ENCODE data around the gene TXNDC12.
"Not testable (repeated sequence)": the region's sequence is repeated elsewhere in the genome, so short reads cannot be mapped to it uniquely, and the experiment has no call there.

TXNDC12 gene

DNA sequence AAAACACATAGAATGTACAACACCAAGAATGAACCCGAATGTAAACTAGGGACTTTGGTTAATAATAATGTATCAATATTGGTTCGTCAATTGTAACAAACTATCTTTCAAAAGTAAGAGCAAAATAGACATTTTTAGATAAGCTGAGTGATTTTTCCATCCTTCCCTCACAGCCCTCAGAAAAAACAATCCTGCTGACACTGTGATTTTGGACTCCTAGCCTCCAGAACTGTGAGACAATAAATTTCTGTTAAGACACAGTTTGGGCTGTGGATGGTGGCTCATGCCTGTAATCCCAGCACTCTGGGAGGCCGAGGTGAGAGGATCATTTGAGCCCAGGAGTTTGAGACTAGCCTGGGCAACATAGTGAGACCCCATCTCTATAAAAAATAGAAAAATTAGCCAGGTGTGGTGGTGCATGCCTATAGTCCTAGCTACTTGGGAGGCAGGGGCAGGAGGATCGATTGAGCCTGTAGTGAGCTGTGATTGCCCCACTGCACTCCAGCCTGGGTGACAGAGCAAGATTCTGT lies 9.3 kb downstream of the TXNDC12 start:
- not testable (repeated sequence) for FAIRE-seq

DNA sequence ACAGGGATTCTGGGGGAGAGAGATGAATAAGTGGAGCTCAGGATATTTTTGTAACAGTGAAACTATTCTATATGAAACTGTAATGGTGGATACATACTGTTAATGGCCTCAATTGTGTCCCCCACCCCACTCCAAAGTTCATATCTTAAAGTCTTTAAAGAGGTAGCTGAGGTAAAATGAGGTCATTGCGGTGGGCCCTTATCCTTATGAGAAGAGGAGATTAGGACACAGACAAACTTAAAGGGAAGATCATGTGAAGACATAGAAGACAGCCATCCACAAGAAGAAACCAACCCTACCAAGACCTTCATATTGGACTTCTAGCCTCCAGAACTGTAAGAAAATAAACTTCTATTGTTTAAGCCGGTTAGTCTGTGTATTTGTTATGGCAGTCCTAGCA lies 9.8 kb downstream of the TXNDC12 start:
- no peak for FAIRE-seq

DNA sequence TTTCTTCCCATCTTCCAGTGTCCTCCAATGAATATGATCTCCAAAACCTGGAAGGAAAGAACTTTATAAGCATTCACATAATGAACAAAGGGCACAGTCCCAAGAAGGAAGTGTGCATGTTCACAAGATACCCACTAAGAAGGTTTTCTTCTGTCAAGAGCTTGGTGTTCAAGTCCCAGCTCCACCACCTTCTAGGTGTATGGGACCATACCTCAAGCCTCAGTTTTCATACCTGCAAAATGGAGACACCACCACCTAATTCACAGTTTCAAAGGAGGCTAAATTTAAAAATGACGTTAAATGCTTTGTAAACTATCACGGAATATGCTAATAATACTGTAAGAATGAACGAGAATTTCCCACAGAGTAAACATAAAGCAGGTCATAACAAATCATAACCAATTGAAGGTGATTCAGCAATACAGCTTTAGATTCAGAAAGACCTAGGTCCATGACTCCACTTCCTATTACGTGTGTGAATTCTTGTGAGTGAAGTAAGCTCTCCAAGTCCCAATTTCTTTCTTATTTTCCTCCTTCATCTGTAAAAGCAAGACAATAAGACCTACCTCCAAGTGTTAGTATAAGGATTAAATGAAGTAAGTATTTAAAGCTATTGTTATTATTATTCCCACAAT lies 13.3 kb downstream of the TXNDC12 start:
- FAIRE-seq, result no peak

- no peak for FAIRE-seq
Observed at GRCh38 chr1:52037909-52038308, 17.1 kb downstream of the TXNDC12 start.

DNA sequence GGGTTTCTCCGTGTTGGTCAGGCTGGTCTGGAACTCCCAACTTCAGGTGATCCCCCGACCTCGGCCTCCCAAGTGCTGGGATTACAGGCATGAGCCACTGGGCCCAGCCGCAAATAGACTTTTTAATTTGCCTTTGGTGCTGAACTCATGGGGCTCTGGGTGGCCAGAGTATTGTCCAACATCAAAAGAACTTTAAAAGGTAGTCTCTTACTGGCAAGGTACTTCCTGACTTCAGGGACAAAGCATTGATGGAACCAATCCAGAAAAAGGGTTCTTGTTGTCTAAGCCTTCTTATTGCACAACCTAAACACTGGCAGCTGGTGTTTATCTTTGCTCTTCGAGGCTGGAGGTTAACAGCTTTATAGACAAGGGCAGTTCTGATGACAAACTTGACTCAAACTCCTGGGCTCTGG lies 17.6 kb downstream of the TXNDC12 start:
- FAIRE-seq, result no peak

GRCh38 chr1:52034050-52034384 lies 21.0 kb downstream of the TXNDC12 start:
- FAIRE-seq, result no peak

DNA sequence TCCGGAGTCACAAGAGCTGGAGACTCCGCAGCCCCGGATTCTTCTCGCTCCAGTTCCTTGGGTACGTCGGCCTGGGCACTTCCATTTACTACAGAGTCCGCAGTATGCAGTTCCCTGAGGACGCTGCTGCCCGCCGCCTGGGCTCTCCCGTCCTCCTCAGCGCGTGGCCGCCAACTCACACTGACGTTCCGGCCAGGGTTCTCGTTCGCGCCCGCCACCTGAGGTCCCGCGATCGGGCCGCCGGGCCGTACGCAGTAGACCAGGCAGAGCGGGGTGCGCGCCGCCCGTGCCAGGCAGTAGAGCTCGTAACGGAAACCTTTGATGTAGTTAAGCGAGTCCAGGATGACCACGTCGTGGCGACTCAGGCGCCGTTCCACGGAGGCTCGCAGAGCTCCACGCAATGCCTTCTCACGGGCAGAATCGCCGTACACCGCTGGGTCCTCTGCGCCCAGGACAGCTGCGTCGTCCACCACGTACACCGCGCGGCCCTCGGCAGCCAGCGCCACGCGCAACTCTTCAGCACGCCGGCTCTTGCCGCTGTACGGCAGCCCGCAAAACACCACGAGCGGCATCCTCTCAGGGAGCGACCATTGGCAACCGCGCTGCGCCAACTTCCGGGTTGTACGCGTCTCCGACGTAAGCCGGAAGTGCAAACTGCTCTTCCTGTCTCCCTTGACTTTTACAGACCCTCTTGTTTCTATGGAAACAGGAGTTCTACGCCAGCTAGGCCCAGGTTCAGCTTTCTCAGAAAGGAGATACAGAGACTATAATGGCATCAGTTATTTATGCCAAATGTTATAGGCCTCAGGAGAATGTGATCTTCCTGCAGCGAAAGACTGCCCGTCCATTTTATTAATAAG lies 21.6 kb downstream of the TXNDC12 start, which contains the start of gene KTI12:
TSS of gene KTI12 (minus strand) at position 621 of the 860 bp plus-strand sequence. CDS start at position 572, 49 bp downstream.
- peak; percentile 65 for FAIRE-seq

- no peak for FAIRE-seq
Observed at GRCh38 chr1:52032785-52033131, 22.2 kb downstream of the TXNDC12 start.

GRCh38 chr1:52032124-52032784 lies 22.7 kb downstream of the TXNDC12 start:
- FAIRE-seq, result no peak

GRCh38 chr1:52028839-52029238 lies 26.2 kb downstream of the TXNDC12 start:
- not testable (repeated sequence) for FAIRE-seq

- no peak for FAIRE-seq
Observed at GRCh38 chr1:52028328-52028727, 26.7 kb downstream of the TXNDC12 start.

DNA sequence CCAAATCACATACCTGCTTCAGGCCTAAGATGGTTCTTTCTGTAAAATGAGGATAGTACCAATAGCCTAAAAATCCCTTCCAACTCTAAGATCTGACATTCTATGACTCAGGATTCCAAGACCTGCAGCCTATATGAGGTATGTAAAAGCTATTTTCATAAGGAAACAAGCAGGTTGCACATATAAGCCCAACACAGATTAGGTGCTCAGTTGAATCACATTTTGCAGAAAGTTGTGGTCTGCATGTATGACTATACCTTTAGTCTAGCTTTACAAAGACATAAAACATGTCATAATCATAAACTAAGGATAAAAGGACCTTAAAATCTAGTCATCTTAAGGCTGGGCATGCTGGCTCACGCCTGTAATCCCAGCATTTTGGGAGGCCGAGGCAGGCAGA lies 28.7 kb downstream of the TXNDC12 start:
- FAIRE-seq, result no peak

GRCh38 chr1:52022133-52022532 lies 32.9 kb downstream of the TXNDC12 start:
- FAIRE-seq, result no peak

GRCh38 chr1:52008071-52008809 lies 46.8 kb downstream of the TXNDC12 start:
- no peak for FAIRE-seq

GRCh38 chr1:52007215-52008002 lies 47.6 kb downstream of the TXNDC12 start:
- no peak for FAIRE-seq

DNA sequence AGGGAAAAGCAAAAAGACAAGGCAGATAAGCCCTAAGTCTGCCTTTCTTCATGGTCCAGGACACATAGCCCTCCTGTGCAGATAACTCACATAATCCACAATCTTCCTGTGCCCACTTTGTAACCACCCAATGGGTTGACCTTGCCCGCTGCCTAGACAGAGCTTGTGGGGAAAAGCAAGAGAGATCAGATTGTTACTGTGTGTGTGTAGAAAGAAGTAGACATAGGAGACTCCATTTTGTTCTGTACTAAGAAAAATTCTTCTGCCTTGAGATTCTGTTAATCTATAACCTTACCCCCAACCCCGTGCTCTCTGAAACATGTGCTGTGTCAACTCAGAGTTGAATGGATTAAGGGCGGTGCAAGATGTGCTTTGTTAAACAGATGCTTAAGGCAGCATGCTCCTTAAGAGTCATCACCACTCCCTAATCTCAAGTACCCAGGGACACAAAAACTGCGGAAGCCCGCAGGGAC lies 48.9 kb downstream of the TXNDC12 start:
- FAIRE-seq, result not testable (repeated sequence)

- not testable (repeated sequence) for FAIRE-seq
Observed at GRCh38 chr1:52005548-52005947, 49.4 kb downstream of the TXNDC12 start.

DNA sequence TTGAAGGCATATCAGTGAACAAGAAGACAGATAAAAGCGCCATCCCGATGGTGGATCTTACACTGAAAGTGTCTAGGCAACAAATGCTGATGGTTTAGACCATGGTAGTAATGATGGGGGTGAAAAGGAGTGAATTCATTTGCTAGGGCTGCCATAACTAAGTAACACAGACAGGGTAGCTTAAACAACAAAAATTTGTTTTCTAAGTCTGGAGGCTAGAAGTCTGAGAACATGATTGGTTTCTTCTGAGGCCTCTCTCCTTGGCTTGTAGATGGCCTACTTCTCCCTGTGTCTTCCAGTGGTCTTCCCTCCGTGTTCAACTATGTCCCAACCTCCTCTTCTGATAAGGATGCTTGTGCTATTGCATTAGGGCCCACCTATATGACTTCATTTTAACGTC lies 51.1 kb downstream of the TXNDC12 start:
- no peak for FAIRE-seq

- FAIRE-seq, result peak; percentile 86
Observed at GRCh38 chr1:52002038-52002917, 52.7 kb downstream of the TXNDC12 start.

DNA sequence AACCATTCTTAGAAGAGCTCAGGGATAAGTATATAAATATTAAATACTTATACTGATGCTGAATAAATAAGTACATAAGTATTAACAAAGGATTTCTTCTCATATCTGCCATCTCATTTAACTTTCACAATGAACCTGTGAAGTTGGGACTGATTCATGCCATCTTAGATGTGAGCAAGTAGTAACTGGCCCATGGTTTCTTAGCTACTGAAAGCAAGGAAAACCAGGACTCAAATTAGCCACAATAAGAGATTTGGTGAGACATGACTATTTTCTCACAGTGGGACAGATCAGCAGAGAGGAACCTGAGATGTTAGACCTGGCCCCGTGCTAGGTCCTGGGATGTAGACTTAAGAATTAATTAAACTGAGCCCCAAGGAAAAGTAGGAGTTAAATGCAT lies 56.3 kb downstream of the TXNDC12 start:
- FAIRE-seq, result no peak

- no peak for FAIRE-seq
Observed at GRCh38 chr1:51997974-51998382, 57.0 kb downstream of the TXNDC12 start.
